Stomach (tissue), 4 donors: Measurements from ENCODE around the gene PCGF2.

Experiments used
- CTCF ChIP-seq, 7 experiments: fragments of 450-650 bp in 4 of 7; fragments of 200-600 bp in 3 of 7; sonication (generic) in 3 of 7; IDR thresholded peaks; one replicate each; pipeline ENCODE4 v1.5.1; 2016 to 2019; ENCODE audit warnings: antibody characterized with exemption in 7 of 7, control low read depth in 2 of 7, mild to moderate bottlenecking in 1 of 7
- POLR2AphosphoS5 ChIP-seq, 3 donors: sonication (generic); formaldehyde crosslinking; IDR thresholded peaks; one replicate each; pipeline ENCODE4 v1.6.1; 2016; ENCODE audit warnings: antibody characterized with exemption in 3 of 3

- no peak for TF ChIP-seq CTCF (IDR thresholded peaks at IDR 0.05)
- no peak for TF ChIP-seq POLR2AphosphoS5 (IDR thresholded peaks at IDR 0.05)
Observed at GRCh38 chr17:38705803-38706504, 42.2 kb downstream of the PCGF2 start.
